NCI-H2196 (cell line): Measurements from ENCODE around the gene HCST.
"Not testable (repeated sequence)": the region's sequence is repeated elsewhere in the genome, so short reads cannot be mapped to it uniquely, and the experiment has no call there.

Experiments
- DNase-seq: peaks from one replicate; lab custom pipeline; 2025; ENCODE audit not compliant: unreplicated experiment; lab: John Stamatoyannopoulos, UW

The HCST gene, protein sequence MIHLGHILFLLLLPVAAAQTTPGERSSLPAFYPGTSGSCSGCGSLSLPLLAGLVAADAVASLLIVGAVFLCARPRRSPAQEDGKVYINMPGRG

DNA sequence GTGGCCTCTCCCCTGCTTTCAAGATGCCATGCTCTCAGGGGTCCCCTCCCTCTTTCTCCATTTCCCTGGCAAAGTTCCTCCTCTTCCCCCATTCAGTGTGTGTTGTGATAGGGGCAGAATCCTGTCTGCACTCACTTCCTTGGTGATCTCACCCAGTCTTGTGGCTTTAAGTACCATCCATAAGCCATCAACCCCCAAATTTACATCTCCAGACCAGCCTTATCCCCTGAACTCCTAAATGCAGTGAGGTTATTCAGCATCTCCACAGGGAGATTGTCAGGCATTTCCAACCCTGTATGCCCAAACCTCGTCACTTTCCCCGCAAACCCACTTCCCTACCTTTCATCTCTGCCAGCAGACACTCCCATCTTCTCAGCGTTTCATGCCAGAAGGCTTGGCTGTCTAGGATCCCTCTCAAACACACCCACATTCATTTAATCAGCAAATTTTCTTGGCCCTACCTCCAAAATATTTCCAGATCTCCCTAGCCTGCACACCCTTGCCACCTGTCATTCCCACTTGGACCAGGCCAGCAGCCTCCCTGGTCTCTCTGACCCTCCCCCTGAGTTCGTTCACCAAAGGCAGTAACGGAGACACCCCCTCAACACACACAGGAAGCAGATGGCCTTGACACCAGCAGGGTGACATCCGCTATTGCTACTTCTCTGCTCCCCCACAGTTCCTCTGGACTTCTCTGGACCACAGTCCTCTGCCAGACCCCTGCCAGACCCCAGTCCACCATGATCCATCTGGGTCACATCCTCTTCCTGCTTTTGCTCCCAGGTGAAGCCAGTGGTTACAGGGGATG lies at the start of gene HCST:
TSS of gene HCST (plus strand) at position 676 of the 808 bp plus-strand sequence. CDS start at position 741, 65 bp downstream.
- DNase-seq, result no peak

DNA sequence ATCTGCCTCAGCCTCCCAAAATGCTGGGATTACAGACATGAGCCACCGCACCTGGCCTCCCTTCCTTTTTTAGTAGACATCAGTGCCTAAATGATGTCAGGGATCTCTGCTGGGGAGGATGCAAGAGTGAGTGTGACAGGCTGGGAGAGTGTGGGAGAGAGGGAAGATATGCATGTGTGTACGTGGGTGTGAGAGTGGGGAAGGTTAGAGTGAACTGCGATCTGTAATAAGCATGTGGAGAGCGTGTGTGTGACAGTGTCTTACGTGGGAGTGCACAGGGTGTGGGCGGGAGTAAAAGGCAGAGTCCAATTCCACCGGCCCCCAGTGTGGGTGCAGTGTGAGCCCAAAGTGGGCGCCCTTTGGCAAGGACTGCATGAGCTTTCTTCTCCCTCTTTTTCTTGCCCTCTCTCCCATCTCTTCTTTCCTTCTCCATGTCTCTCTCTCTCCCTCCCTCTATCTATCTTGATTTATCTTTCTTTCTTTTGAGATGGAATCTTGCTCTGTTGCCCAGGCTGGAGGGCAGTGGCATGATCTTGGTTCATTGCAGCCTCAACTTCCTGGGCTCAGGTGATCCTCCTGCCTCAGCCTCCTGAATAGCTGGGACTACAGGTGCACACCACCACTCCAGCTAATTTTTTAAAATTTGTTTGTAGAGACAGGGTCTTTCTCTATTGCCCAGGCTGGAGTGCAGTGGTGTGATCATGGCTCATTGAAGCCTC lies 49.1 kb upstream of the HCST start:
- DNase-seq, result no peak

DNA sequence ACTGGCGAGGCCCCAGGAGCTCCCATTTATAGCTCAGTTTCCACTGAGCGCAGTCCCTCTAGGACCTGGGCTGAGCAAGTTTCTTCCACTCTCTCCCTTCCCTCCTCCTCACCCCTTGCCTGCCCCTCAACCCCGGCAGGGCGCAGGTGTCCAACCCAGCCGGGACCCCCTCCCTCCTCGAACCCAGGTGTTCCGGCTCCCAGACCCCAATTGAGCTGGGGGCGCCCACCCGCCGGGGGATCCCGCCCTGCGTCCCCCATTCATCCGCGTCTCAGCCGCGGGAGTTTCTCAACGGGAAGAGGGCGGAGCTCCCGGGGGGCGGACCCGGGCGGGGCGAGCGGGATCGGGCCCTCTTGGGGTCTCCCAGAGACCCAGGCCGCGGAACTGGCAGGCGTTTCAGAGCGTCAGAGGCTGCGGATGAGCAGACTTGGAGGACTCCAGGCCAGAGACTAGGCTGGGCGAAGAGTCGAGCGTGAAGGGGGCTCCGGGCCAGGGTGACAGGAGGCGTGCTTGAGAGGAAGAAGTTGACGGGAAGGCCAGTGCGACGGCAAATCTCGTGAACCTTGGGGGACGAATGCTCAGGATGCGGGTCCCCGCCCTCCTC lies 45.7 kb upstream of the HCST start, which contains the start of gene KIRREL2:
TSS of gene KIRREL2 (plus strand) at position 366 of the 604 bp plus-strand sequence. CDS start at position 575, 209 bp downstream.
- no peak for DNase-seq

DNA sequence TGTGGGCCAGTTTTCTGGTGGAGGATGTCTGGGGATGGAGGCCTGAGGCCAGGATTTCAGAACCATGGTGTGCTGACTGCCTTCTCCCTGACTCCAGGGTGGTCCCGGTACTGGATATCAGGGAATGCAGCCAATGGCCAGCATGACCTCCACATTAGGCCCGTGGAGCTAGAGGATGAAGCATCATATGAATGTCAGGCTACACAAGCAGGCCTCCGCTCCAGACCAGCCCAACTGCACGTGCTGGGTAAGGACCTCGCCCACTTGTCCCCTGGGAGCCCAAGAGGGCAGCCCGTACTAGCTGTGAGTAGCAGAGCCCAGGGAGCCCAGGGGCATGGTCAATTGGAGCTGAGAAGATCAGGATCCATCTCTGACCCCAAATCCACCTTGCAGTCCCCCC lies 44.0 kb upstream of the HCST start:
- no peak for DNase-seq

DNA sequence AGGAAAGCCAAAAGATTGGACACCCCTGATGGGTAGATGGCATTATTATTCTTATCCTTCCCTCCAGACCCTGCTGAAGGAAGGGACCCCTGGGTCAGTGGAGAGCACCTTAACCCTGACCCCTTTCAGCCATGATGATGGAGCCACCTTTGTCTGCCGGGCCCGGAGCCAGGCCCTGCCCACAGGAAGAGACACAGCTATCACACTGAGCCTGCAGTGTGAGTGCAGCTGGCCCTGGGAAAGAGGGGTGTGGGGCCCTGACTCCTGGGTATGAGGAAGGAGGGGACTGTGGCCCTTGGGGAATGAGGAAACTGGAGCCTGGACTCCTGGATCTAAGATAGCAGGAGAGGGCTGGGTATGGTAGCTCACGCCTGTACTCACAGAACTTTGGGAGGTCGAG lies 42.9 kb upstream of the HCST start:
- DNase-seq, result no peak

DNA sequence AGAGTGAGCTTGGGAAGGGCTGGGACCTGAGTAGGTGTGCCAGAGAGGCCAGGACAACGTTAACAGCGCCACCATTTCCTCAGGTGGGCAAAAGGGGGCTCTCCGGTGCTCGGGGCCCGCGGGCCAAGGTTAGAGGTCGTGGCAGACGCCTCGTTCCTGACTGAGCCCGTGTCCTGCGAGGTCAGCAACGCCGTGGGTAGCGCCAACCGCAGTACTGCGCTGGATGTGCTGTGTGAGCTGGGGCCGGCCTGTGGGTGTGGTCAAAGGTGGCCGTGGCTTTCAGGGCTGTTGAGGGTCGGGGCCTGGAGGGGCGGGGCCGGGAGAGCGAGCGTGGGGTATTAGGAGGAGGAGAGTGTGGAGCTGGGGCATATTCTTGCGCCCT lies 41.9 kb upstream of the HCST start:
- DNase-seq, result no peak

DNA sequence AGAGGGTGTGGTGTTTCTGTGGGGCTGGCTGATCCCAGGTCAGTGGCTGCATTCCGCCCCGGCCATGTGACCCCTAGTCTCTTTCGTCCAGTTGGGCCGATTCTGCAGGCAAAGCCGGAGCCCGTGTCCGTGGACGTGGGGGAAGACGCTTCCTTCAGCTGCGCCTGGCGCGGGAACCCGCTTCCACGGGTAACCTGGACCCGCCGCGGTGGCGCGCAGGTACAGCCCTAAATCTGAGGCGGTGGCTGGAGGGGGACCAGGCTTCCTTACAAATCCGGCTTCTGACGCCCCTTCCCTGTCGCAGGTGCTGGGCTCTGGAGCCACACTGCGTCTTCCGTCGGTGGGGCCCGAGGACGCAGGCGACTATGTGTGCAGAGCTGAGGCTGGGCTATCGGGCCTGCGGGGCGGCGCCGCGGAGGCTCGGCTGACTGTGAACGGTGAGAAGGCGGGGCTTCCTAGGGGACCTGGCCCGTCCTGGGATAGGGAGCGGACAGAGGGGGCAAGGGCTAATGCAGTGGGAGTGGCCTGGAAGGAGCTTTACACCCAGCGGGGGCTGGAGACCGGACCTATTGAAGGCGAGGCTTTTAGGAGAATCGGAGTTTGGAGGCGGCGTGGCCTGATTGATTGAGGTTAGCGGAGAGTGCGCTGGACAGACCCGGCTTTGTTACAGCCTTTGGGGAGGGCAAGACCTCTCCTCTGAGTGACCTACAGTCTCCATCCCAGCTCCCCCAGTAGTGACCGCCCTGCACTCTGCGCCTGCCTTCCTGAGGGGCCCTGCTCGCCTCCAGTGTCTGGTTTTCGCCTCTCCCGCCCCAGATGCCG lies 41.3 kb upstream of the HCST start:
- no peak for DNase-seq

DNA sequence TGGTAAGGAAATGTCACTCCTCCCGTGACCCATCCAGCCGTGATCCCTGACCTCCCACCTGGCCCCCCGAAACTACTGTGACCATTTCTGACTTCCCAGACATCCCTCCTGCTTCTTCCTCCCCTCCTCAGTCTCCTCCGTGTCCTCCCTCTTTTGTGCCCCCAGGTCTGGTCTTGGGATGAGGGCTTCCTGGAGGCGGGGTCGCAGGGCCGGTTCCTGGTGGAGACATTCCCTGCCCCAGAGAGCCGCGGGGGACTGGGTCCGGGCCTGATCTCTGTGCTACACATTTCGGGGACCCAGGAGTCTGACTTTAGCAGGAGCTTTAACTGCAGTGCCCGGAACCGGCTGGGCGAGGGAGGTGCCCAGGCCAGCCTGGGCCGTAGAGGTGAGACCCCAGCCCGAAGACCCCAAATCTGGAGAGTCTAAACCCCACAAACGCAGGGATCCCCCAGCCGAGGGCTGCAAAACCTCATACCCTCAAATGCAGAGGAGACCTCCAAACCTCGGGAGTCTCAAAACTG lies 40.6 kb upstream of the HCST start:
- DNase-seq, result no peak

DNA sequence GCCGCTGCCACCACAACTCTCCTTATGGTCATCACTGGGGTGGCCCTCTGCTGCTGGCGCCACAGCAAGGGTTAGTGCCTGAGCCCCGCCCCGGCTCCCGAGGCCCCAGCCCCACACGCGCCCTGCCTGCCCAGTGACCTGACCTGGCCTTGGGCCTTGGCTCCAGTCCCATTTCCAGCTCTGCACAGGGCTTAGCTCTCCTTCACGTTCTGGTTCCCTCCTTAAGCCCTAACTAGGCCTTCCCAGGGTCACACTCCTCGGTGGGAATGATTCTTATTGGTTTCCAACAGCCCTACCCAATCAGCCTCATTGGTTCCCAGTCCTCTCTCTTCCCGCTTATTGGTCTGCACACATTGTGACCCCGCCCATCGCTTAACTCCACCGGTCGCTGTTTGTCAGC lies 39.8 kb upstream of the HCST start:
- no peak for DNase-seq

DNA sequence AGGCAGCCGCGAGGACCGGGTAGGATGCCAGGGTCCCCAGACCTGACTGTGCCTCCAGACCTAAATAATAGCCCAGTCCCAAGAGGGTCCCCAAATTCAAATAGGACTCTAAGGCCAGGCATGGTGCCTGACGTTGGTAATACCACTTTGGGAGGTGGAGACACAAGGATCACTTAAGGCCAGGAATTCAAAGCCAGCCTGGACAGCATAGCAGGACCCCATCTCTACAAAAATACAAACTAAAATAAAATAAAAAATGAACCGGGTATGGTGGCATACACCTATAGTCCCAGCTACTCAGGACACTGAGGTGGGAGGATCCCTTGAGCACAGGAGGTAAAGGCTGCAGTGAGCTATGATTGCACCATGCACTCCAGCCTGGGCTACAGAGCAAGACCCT lies 39.3 kb upstream of the HCST start:
- DNase-seq, result no peak

DNA sequence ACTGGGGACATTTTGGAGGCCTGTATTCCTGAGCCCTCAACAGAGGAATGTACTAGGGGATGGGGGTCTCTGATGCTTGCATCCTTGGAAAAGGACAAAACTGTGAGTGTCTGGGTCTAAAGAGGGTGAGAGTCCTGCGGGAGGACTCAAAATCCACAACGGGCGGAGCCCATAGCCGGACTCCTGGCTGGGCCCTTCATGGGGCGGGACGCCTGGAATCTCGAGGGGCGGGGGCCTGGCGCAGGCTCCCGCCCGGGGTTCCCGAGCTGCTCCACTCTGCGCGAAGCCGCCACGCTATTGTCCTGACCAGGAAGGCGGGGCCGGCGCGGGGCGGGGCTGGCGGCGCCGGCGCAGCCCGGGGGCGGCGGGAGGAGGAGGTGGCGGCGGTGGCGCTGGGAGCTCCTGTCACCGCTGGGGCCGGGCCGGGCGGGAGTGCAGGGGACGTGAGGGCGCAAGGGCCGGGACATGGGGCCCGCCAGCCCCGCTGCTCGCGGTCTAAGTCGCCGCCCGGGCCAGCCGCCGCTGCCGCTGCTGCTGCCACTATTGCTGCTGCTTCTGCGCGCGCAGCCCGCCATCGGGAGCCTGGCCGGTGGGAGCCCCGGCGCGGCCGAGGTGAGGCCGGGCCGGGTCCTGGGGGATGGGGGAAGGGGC lies 34.0 kb upstream of the HCST start, which contains the start of gene APLP1:
TSS of gene APLP1 (plus strand) at position 403 of the 651 bp plus-strand sequence. CDS start at position 466, 63 bp downstream.
- peak; percentile 72 for DNase-seq

DNA sequence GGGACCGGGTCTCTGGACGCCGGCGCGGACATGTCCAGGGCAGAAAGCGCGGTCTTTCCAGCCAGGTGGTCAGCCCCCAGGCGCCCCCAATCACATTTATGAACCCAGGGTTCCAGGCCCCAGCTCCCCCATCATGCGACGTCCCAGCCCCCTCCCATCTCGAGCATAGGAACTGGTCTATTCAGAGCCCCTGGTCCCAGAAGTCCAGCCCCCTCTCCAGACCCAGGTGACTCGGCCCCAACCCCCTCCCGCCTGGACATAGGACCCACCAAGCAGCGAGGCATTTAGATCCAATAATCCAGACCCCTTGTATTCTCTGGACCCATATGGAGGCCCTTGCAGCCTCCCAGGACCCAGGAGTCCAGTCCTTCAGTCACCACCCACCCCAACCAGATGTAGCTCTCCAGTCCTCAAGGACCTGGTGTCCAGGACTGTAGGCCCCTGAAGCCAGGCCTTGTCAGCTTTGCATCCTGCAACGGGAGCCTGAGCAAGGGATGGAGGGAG lies 33.5 kb upstream of the HCST start:
- no peak for DNase-seq

DNA sequence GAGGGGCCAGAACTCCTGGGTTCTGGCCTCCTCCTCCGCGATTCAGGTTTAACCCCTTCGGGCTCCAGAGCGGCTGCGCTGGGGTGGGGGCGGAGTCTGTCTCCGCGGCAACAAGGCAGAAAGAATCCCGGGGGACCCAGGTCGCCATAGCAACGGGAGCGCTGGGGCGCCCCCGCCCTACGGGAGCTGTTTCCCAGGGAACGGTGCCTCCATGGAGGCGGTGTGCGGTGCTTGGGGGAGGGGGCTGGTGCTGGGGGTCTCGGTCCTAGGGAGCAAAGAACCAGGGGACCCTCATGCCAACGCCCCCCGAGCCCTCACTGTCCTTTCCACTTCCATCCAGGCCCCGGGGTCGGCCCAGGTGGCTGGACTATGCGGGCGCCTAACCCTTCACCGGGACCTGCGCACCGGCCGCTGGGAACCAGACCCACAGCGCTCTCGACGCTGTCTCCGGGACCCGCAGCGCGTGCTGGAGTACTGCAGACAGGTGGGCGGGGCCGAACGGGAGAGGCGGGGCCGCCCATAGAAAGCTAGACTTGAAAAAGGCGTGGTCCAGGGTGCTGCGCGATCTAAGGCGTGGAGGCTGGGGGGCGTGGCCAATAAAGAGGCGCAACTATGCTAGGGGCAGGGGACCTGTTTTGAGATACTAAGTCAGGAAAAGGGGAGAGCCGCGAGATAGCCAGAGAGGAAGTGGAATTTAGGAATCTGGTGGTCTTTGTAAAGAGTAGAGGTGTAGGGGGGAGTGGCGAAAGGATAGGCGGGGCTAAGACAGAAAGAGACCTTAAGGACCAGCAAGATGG lies 32.8 kb upstream of the HCST start:
- DNase-seq, result peak; percentile 94

DNA sequence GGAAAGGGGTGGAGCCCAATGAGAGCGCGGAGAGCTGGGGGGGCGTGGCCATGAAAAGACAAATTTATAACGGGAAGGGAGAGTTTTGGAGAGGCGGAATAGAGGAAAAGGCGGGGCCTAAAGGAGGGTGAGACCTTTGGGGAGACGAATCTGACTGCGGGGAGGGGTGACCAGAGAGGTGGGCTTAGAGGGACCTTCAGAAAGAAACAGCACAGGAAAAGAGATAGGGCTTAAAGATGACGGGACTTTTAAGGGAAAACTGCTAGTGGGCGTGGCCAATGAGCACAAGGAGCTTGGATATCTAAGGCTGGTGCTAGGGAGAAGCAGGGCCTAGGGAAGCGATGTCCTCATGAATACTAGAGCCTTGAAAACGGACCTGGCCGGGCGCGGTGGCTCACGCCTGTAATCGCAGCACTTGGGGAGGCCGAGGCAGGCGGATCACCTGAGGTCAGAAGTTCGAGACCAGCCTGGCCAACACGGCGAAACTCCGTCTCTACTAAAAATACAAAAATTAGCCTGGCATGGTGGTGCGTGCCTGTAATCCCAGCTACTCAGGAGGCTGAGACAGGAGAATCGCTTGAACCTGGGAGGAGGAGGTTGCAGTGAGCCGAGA lies 32.1 kb upstream of the HCST start:
- not testable (repeated sequence) for DNase-seq

DNA sequence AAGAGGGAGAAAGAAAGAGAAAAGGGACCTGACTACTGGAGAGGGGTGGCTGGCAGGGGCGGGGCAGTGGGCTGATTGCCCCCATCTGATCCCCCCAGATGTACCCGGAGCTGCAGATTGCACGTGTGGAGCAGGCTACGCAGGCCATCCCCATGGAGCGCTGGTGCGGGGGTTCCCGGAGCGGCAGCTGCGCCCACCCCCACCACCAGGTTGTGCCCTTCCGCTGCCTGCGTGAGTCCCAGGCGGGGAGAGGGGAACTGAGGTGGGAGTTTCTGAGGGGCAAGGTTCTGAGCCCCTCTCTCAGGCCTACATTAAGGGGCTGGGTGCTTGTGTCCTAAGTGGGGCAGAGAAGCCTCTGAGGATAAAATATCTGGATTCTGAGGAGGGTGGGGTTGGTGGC lies 31.5 kb upstream of the HCST start:
- DNase-seq, result no peak

DNA sequence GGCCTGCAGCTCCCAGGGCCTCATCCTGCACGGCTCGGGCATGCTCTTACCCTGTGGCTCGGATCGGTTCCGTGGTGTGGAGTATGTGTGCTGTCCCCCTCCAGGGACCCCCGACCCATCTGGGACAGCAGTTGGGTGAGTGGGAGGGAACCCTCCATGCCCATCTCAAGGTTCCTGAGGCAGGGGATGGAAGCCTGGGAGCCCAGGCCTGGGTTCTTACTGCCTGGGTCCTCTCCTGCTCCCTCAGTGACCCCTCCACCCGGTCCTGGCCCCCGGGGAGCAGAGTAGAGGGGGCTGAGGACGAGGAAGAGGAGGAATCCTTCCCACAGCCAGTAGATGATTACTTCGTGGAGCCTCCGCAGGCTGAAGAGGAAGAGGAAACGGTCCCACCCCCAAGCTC lies 30.7 kb upstream of the HCST start:
- no peak for DNase-seq

DNA sequence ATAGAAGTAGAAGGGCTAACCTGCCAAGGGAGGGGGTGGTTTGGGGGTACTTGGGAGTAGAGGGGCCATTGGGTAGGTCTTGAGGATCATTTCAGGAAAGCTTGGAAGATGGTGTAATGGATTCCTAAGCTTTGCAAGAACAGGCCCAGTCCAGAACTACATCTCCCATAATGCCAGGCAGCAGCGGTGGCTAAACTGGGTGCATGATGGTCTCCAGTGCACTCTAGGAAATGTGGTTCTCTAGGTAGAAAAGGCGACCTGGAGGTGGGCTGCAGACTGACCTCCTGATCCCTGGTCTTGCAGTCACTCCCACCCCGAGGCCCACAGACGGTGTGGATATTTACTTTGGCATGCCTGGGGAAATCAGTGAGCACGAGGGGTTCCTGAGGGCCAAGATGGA lies 30.1 kb upstream of the HCST start:
- DNase-seq, result no peak

DNA sequence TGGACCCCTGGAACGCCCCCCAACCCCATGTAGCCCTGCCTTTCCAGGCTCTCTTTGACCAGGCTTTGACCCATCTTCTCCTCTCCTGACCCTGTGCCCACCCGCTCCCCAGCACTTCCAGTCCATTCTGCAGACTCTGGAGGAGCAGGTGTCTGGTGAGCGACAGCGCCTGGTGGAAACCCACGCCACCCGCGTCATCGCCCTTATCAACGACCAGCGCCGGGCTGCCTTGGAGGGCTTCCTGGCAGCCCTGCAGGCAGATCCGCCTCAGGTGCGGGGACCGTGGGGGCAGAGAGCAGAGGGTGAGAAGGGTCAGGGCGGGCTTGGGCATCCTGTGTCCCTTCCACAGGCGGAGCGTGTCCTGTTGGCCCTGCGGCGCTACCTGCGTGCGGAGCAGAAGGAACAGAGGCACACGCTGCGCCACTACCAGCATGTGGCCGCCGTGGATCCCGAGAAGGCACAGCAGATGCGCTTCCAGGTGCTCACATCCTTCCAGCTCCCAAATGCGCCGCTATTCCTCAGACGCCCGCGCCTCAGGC lies 27.9 kb upstream of the HCST start:
- DNase-seq, result no peak
